GM21576 (cell line): ENCODE measurements around the gene DTX1.

Experiments
- ATAC-seq: cut with Tn5 transposase; IDR thresholded peaks from one replicate; pipeline ENCODE4 v1.9.1; 2021; ENCODE audit warnings: mild to moderate bottlenecking, moderate library complexity; ENCODE audit not compliant: unreplicated experiment

DTX1 gene

GRCh38 chr12:113055594-113056380 lies 743 bp upstream of the DTX1 start:
- no peak for ATAC-seq

- ATAC-seq: no peak
Observed at GRCh38 chr12:113056381-113056630, 224 bp upstream of the DTX1 start.

- no peak for ATAC-seq
Observed at GRCh38 chr12:113057565-113058485, 1.3 kb downstream of the DTX1 start.

GRCh38 chr12:113058553-113058952 lies 2.0 kb downstream of the DTX1 start:
- ATAC-seq: no peak

GRCh38 chr12:113059071-113059595 lies 2.6 kb downstream of the DTX1 start:
- ATAC-seq: no peak

- ATAC-seq: no peak
Observed at GRCh38 chr12:113060336-113060960, 3.9 kb downstream of the DTX1 start.

- ATAC-seq: no peak
Observed at GRCh38 chr12:113061061-113061694, 4.6 kb downstream of the DTX1 start.

- no peak for ATAC-seq
Observed at GRCh38 chr12:113062502-113063395, 6.2 kb downstream of the DTX1 start.

- no peak for ATAC-seq
Observed at GRCh38 chr12:113063396-113064350, 7.1 kb downstream of the DTX1 start.

- ATAC-seq: no peak
Observed at GRCh38 chr12:113064395-113065125, 8.0 kb downstream of the DTX1 start.

GRCh38 chr12:113065126-113066007 lies 8.8 kb downstream of the DTX1 start:
- ATAC-seq: no peak

- no peak for ATAC-seq
Observed at GRCh38 chr12:113066813-113067400, 10.4 kb downstream of the DTX1 start.

- no peak for ATAC-seq
Observed at GRCh38 chr12:113067987-113068935, 11.7 kb downstream of the DTX1 start.

GRCh38 chr12:113069149-113069548 lies 12.6 kb downstream of the DTX1 start:
- ATAC-seq: no peak

GRCh38 chr12:113069751-113070116 lies 13.2 kb downstream of the DTX1 start:
- ATAC-seq: peak; percentile 14
